Tibial nerve (tissue), 4 donors: ENCODE data around the gene ZFHX2. TPM values are rescaled to one million over a fixed set of nuclear protein-coding genes. Genes with fewer than 3 reads are reported as not detected.

Experiments
- DNase-seq, 2 donors: peaks; one replicate each; pipeline ENCODE4 v3.0.0-alpha.2; 2019; ENCODE audit warnings: low spot score in 2 of 2
- H3K27ac ChIP-seq, 4 donors: fragments of 200-600 bp; sonication (generic) in 3 of 4; one replicate each; pipeline ENCODE4 v1.5.1; 2017 to 2019; ENCODE audit warnings: mild to moderate bottlenecking in 1 of 4
- H3K27me3 ChIP-seq, 2 donors: fragments of 200-600 bp; sonication (generic) in 1 of 2; one replicate each; pipeline versions ENCODE4 v1.5.1 to v1.6.0; 2017 to 2019
- H3K36me3 ChIP-seq, 3 donors: fragments of 200-600 bp; sonication (generic); one replicate each; pipeline ENCODE4 v1.5.1; 2018 to 2019
- H3K4me1 ChIP-seq, 4 donors: fragments of 200-600 bp; sonication (generic) in 3 of 4; one replicate each; pipeline ENCODE4 v1.5.1; 2017 to 2019
- H3K4me3 ChIP-seq, 4 donors: fragments of 200-600 bp; sonication (generic) in 3 of 4; one replicate each; pipeline ENCODE4 v1.5.1; 2017 to 2019; ENCODE audit warnings: mild to moderate bottlenecking in 1 of 4, moderate library complexity in 1 of 4
- H3K9me3 ChIP-seq, 4 donors: fragments of 200-600 bp; sonication (generic) in 3 of 4; one replicate each; pipeline ENCODE4 v1.5.1; 2017 to 2019
- CTCF ChIP-seq, 5 experiments: fragments of 200-600 bp in 3 of 5; fragments of 450-650 bp in 2 of 5; sonication (generic) in 3 of 5; IDR thresholded peaks; one replicate each; pipeline ENCODE4 v1.5.1; 2016 to 2019; ENCODE audit warnings: antibody characterized with exemption in 5 of 5, mild to moderate bottlenecking in 3 of 5, moderate library complexity in 2 of 5
- EP300 ChIP-seq, 2 donors: sonication (generic); formaldehyde crosslinking; IDR thresholded peaks; one replicate each; pipeline ENCODE4 v1.6.1; 2017; ENCODE audit warnings: antibody characterized with exemption in 2 of 2, mild to moderate bottlenecking in 1 of 2
- POLR2A ChIP-seq, 2 donors: fragments of 450-650 bp; IDR thresholded peaks; one replicate each; pipeline ENCODE4 v1.6.1; 2017; ENCODE audit warnings: antibody characterized with exemption in 2 of 2, mild to moderate bottlenecking in 2 of 2, moderate library complexity in 2 of 2
- WGBS, 2 donors: methylation state at CpG; one replicate each; pipeline ENCODE4 v1.1.5; 2018; 5-methylcytosine and 5-hydroxymethylcytosine counted together
- total RNA-seq, 4 donors: library from RNA; depleted of rRNA; stranded (reverse); fragments of >200 nt; gene quantifications; one replicate each; pipeline ENCODE4 v1.1.0, GENCODE V29; 2016

Gene ZFHX2
- total RNA-seq, 4 donors from 2014 or later, result 2.1 to 3.9 (median 2.6) TPM

DNA sequence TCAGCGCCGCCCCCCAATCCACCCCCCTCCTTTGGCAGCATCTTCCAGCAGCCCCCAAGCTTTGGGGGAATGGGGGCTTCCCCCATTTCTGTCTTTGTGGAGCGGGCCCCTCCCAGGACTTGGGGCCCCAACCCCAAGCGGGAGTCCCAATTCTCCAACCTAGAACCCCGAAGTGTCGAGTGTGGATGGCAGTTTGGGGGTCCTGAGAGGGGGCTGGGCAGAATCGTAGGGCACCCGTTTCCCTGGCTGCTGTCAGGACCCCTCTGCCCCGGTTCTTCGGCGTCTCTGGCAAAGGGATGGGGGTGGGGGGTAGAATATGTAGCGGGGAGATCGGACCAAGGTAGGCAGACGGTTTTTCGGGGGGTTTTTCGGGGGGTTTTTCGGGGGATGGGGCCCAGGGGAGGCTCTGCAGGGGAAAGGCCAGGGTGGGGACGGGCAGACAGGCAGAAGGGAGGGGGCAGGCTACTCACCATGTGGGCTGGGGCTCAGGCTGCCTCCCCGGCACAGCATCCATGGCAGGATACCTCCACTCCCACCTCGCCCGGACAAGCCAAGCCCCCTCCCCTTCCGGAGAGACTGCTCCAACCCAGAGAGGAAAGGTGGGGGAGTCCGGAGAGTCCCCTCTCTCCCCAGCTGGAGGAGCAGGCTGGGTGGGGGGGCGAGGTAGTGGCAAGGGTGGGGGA is 26.3 kb upstream of the ZFHX2 start:
- Histone ChIP-seq H3K36me3 (no peaks in the 10 kb centered on the region), H3K4me3 (peak overlapping the region in 1 of 4 donors; percentile 38), H3K27ac (no peak overlapping the region), H3K4me1 (peaks cover 0 to 37% (median 15%) of the 10 kb centered on the region in 4 donors), H3K9me3 (no peaks in the 10 kb centered on the region), H3K27me3 (peaks cover 0 to 90% of the 10 kb centered on the region in 2 donors)
- no peak for TF ChIP-seq POLR2A (IDR thresholded peaks at IDR 0.05)
- no peak for DNase-seq
- WGBS, 2 donors, result 3 to 4% methylated on average over 21 to 23 of the region's 24 CpGs

DNA sequence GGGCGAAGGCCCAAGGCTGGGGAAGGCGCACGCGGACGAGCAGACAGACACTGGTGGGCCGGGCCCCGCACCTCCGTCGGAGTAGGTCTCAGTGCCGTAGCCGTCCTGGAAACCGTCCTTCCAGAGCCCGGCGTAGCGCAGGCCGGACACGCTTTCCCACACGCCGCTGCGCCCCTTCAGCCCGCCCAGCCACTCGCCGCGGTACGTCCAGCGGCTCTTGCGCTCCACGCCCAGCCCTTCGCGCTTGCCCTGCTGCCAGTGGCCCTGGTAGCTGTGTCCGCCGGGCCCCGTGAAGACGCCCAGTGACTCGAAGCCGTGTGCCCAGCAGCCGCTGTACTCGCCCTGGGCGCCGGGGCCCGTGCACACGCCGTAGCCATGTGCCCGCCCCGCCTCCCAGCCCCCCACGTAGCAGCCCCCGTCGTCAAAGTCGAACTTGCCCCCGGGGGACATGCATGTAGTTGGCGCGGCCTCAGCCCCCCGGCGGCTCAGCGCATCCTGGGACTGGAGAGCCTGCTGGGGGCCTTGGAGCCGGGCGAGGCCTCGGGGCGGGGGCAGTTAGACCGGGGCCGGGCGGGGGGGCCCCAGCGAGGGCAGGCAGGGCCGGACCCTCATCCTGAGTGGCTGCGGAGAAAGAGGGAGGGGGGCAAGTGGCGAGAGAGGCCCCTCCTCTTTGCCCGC is 25.6 kb upstream of the ZFHX2 start:
- Histone ChIP-seq H3K4me1 (peaks cover 0 to 37% (median 15%) of the 10 kb centered on the region in 4 donors), H3K36me3 (no peaks in the 10 kb centered on the region), H3K9me3 (no peaks in the 10 kb centered on the region), H3K27ac (no peak overlapping the region), H3K27me3 (peaks cover 0 to 92% of the 10 kb centered on the region in 2 donors), H3K4me3 (peak overlapping the region in 3 of 4 donors; percentile 19 to 38 (median 23))
- WGBS, 2 donors, result 2 to 3% methylated on average over 9 to 21 of the region's 67 CpGs
- TF ChIP-seq POLR2A (IDR thresholded peaks at IDR 0.05) (no peak), CTCF (IDR thresholded peaks at IDR 0.05) (no peak), EP300 (IDR thresholded peaks at IDR 0.05) (no peak)
- DNase-seq, result no peak

GRCh38 chr14:23573384-23574015 is 21.9 kb upstream of the ZFHX2 start:
- H3K36me3 ChIP-seq, result no peaks in the 10 kb centered on the region
- peaks cover 0 to 77% of the 10 kb centered on the region in 2 donors for H3K27me3 ChIP-seq

GRCh38 chr14:23572836-23573235 is 21.3 kb upstream of the ZFHX2 start:
- Histone ChIP-seq H3K27me3 (peaks cover 0 to 71% of the 10 kb centered on the region in 2 donors), H3K9me3 (no peaks in the 10 kb centered on the region), H3K36me3 (no peaks in the 10 kb centered on the region), H3K27ac (no peak overlapping the region), H3K4me1 (peaks cover 0 to 27% (median 18%) of the 10 kb centered on the region in 4 donors), H3K4me3 (no peak overlapping the region)
- peak in 1 of 2 donors; percentile 15 for TF ChIP-seq EP300 (IDR thresholded peaks at IDR 0.05)
- TF ChIP-seq POLR2A (IDR thresholded peaks at IDR 0.05), result no peak
- TF ChIP-seq CTCF (IDR thresholded peaks at IDR 0.05), result no peak
- 42 to 57% methylated on average over 4 of the region's 4 CpGs for WGBS, 2 donors
- DNase-seq, result peak in 1 of 2 donors; percentile 38

More at GRCh38 chr14:23573384-23574015, 21.9 kb upstream of the ZFHX2 start:
- H3K9me3 ChIP-seq, result no peaks in the 10 kb centered on the region
- H3K27ac ChIP-seq, result no peak overlapping the region
- H3K4me1 ChIP-seq, result peaks cover 0 to 29% (median 15%) of the 10 kb centered on the region in 4 donors
- no peak overlapping the region for H3K4me3 ChIP-seq
- no peak for DNase-seq
- 69 to 76% methylated on average over 4 to 5 of the region's 5 CpGs for WGBS, 2 donors
- no peak for TF ChIP-seq CTCF (IDR thresholded peaks at IDR 0.05)
- no peak for TF ChIP-seq EP300 (IDR thresholded peaks at IDR 0.05)
- TF ChIP-seq POLR2A (IDR thresholded peaks at IDR 0.05), result no peak

GRCh38 chr14:23572524-23572828 is 20.9 kb upstream of the ZFHX2 start:
- Histone ChIP-seq H3K27ac (no peak overlapping the region), H3K36me3 (no peaks in the 10 kb centered on the region), H3K27me3 (peaks cover 0 to 67% of the 10 kb centered on the region in 2 donors), H3K4me1 (peaks cover 0 to 27% (median 15%) of the 10 kb centered on the region in 4 donors), H3K9me3 (no peaks in the 10 kb centered on the region), H3K4me3 (no peak overlapping the region)
- no peak for DNase-seq
- TF ChIP-seq POLR2A (IDR thresholded peaks at IDR 0.05) (no peak), EP300 (IDR thresholded peaks at IDR 0.05) (no peak), CTCF (IDR thresholded peaks at IDR 0.05) (no peak)
- 64 to 65% methylated on average over 4 of the region's 4 CpGs for WGBS, 2 donors
